ENCODE data around the gene ZNF460.

DNA sequence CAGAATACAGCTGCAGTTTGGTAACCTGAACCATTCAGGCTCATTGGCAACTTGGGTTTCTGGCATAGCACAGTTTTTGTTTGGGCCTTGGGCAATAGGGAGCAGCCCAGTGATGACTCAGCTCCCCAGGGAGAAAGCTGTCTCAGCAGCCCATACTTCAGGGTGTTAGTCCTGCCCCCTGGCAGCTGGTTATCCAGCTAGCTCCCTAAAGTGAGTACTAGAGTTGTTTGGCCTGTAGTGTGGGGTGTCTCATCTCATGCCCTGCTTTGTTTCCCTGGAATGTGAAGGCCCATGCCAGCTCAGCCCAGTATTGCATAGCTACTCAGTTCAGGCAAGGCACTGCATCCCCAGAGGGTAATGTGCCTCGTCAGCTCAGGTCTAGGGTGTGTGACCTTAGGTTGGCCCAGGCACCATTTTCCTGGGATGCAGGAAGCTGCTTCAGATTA, 21.8 kb downstream of the ZNF460 start:
- TF ChIP-seq, protein P1, sequence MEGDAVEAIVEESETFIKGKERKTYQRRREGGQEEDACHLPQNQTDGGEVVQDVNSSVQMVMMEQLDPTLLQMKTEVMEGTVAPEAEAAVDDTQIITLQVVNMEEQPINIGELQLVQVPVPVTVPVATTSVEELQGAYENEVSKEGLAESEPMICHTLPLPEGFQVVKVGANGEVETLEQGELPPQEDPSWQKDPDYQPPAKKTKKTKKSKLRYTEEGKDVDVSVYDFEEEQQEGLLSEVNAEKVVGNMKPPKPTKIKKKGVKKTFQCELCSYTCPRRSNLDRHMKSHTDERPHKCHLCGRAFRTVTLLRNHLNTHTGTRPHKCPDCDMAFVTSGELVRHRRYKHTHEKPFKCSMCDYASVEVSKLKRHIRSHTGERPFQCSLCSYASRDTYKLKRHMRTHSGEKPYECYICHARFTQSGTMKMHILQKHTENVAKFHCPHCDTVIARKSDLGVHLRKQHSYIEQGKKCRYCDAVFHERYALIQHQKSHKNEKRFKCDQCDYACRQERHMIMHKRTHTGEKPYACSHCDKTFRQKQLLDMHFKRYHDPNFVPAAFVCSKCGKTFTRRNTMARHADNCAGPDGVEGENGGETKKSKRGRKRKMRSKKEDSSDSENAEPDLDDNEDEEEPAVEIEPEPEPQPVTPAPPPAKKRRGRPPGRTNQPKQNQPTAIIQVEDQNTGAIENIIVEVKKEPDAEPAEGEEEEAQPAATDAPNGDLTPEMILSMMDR (IDR thresholded peaks at IDR 0.05 in 4 of 5, conservative IDR thresholded peaks at IDR 0.05 in 1 of 5) = no peak
- no peak for TF ChIP-seq POLR2A (IDR thresholded peaks at IDR 0.05)

Data from gastrocnemius medialis (tissue), 4 donors.